NB4 (cell line): ENCODE measurements around the gene EPHB1.

Source experiments
- POLR2A ChIP-seq: IDR thresholded peaks from 2 replicates; pipeline ENCODE4 v1.6.1; 2011; ENCODE audit warnings: mild to moderate bottlenecking; ENCODE audit not compliant: insufficient read length; ENCODE audit errors: extremely low read depth
- TF ChIP-seq, protein P1 (sequence below): IDR thresholded peaks from one replicate; pipeline ENCODE4 v1.5.1; 2012; ENCODE audit warnings: low read depth, low read length

GRCh38 chr3:135246027-135246426, 451.0 kb downstream of the EPHB1 start:
- TF ChIP-seq POLR2A = no peak
- TF ChIP-seq, protein P1, sequence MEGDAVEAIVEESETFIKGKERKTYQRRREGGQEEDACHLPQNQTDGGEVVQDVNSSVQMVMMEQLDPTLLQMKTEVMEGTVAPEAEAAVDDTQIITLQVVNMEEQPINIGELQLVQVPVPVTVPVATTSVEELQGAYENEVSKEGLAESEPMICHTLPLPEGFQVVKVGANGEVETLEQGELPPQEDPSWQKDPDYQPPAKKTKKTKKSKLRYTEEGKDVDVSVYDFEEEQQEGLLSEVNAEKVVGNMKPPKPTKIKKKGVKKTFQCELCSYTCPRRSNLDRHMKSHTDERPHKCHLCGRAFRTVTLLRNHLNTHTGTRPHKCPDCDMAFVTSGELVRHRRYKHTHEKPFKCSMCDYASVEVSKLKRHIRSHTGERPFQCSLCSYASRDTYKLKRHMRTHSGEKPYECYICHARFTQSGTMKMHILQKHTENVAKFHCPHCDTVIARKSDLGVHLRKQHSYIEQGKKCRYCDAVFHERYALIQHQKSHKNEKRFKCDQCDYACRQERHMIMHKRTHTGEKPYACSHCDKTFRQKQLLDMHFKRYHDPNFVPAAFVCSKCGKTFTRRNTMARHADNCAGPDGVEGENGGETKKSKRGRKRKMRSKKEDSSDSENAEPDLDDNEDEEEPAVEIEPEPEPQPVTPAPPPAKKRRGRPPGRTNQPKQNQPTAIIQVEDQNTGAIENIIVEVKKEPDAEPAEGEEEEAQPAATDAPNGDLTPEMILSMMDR = peak; percentile 28
